ENCODE data around the gene SCGN. TPM values are rescaled to one million over a fixed set of nuclear protein-coding genes. Genes with fewer than 3 reads are reported as not detected.

The SCGN gene
- total and polyA plus RNA-seq, 2 of the 4 experiments (the other 2 are of a cell fraction): not detected

DNA sequence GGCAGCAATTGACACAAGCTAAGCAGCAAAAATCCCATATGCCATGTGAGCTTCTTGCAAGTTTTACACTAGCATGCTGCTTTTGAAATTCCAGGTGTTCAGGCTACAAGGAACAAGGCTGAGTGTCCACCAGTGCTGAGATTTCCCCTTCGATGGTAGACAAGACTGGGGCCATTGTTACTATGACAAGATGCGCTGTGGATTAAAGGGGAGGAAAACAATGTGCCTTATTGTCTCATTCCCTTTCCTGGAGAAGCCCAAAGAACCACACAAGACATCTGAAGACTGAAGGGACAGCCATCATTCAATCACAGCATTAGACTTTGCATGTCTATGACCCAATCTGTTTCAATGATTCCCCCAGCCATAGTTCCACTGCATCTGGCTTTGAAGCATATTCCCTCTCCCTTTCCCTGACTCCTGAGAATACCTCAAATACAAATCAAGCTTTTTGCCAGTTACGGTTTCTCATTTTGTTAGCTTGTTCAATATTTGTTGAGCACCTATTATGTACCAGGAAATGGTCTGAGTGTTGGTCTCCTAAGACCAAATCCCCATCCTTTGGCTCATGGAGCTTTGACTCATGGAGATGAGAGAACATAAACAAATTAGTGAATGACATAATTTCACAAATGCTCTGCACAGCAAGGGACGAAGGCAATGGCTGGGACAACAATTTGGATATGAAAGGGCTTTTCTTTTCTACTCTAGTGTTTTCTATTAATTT lies 23.4 kb upstream of the SCGN start:
- Histone ChIP-seq H3K79me1 (ENCODE audit: low read depth in 1 of 2, low read length in 2 of 2) (no peaks in the 10 kb centered on the region), H3K4me1 (ENCODE audit: control insufficient read depth, insufficient read depth, low read length) (no peaks in the 10 kb centered on the region), H3K9me3 (ENCODE audit: control insufficient read depth, insufficient read depth, low read length) (no peaks in the 10 kb centered on the region), H4K5ac (ENCODE audit: low read depth, low read length) (no peak overlapping the region), H3K4ac (ENCODE audit: low read depth, low read length) (no peak overlapping the region), H4K91ac (ENCODE audit: insufficient read depth, low read depth, low read length) (no peak overlapping the region), H3K4me2 (ENCODE audit: low read depth, low read length) (no peak overlapping the region), H2AK9ac (replicated peaks; ENCODE audit: low read depth, low read length, poor library complexity) (no peak overlapping the region), H2BK5ac (ENCODE audit: low read depth, low read length, poor library complexity, severe bottlenecking) (no peak overlapping the region), H2AFZ (replicated peaks; ENCODE audit: low read length, poor library complexity) (no peak overlapping the region), H3K18ac (ENCODE audit: low read depth, low read length) (no peak overlapping the region), H3K9me1 (ENCODE audit: insufficient read depth, low read length) (no peaks in the 10 kb centered on the region), H3K27ac (ENCODE audit: insufficient read depth, low read length) (no peak overlapping the region), H3K23ac (ENCODE audit: low read depth, low read length) (no peak overlapping the region), H3K14ac (replicated peaks; ENCODE audit: low read depth, low read length) (no peak overlapping the region), H2BK120ac (ENCODE audit: low read depth, low read length) (no peak overlapping the region), H2BK20ac (ENCODE audit: low read depth, low read length) (no peak overlapping the region), H4K8ac (ENCODE audit: low read depth in 2 of 2, low read length in 2 of 2) (no peak overlapping the region), H4K20me1 (ENCODE audit: insufficient read depth, low read length) (no peaks in the 10 kb centered on the region), H3K9ac (ENCODE audit: low read depth, low read length) (no peak overlapping the region), H2BK15ac (ENCODE audit: low read depth, low read length) (no peak overlapping the region), H3K36me3 (ENCODE audit: control insufficient read depth, insufficient read depth, low read length) (no peaks in the 10 kb centered on the region), H3K56ac (ENCODE audit: extremely low read depth, insufficient read depth, low read length) (no peak overlapping the region), H3K27me3 (ENCODE audit: control insufficient read depth, insufficient read depth, low read length) (no peaks in the 10 kb centered on the region), H3K4me3 (ENCODE audit: insufficient read depth, low read depth, low read length) (no peak overlapping the region), H2AK5ac (ENCODE audit: low read depth, low read length) (no peak overlapping the region)
- intact Hi-C loops (cut with micrococcal nuclease) (no loop called here), in situ Hi-C loops (cut with MboI; ENCODE audit: low sequenced_read_pairs) (no loop called here), dilution Hi-C loops (cut with HindIII; ENCODE audit: low sequenced_read_pairs, unreplicated experiment) (no loop called here)
- TF ChIP-seq FOS (IDR thresholded peaks at IDR 0.05; ENCODE audit: low read depth, low read length) (no peak), SMC3 (IDR thresholded peaks at IDR 0.05; ENCODE audit: low read depth, low read length) (no peak), RAD21 (IDR thresholded peaks at IDR 0.05; ENCODE audit: low read length) (no peak), BHLHE40 (IDR thresholded peaks at IDR 0.05; ENCODE audit: low read depth, low read length) (no peak), CEBPB (IDR thresholded peaks at IDR 0.05; ENCODE audit: low read depth, low read length) (no peak), RFX5 (IDR thresholded peaks at IDR 0.05; ENCODE audit: low read depth, low read length) (no peak), MAZ (IDR thresholded peaks at IDR 0.05; ENCODE audit: borderline replicate concordance, low read depth, low read length) (no peak)
- TF ChIP-seq, protein P1, sequence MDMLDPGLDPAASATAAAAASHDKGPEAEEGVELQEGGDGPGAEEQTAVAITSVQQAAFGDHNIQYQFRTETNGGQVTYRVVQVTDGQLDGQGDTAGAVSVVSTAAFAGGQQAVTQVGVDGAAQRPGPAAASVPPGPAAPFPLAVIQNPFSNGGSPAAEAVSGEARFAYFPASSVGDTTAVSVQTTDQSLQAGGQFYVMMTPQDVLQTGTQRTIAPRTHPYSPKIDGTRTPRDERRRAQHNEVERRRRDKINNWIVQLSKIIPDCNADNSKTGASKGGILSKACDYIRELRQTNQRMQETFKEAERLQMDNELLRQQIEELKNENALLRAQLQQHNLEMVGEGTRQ (IDR thresholded peaks at IDR 0.05; ENCODE audit: low read depth, low read length): no peak
- BruUV-seq (replicated peaks): no TSS peak
- DNase-seq (no peak), ATAC-seq (ENCODE audit: low read depth) (no peak)
- ChIA-PET POLR2A (ENCODE audit: unreplicated experiment) (no interaction called here), CTCF (no interaction called here)
- WGBS, 2 experiments (ENCODE audit: extremely low coverage in 2 of 2, insufficient read length in 1 of 2): no CpG with 5 or more reads among the region's 4 CpGs
